ENCODE data around the gene SPATA20. TPM values are rescaled to one million over a fixed set of nuclear protein-coding genes. Genes with fewer than 3 reads are reported as not detected.

The SPATA20 gene
- 46.6 and 50.9 TPM in 2 replicates for total RNA-seq (2014; rRNA removed; shearing (Covaris generic))
- polyA plus RNA-seq (2015; cell fraction: cytosol; rRNA removed): 142 and 169 TPM in 2 replicates
- 1,813 and 2,737 TPM in 2 replicates for polyA plus RNA-seq (2015; cell fraction: nucleus; rRNA removed)

DNA sequence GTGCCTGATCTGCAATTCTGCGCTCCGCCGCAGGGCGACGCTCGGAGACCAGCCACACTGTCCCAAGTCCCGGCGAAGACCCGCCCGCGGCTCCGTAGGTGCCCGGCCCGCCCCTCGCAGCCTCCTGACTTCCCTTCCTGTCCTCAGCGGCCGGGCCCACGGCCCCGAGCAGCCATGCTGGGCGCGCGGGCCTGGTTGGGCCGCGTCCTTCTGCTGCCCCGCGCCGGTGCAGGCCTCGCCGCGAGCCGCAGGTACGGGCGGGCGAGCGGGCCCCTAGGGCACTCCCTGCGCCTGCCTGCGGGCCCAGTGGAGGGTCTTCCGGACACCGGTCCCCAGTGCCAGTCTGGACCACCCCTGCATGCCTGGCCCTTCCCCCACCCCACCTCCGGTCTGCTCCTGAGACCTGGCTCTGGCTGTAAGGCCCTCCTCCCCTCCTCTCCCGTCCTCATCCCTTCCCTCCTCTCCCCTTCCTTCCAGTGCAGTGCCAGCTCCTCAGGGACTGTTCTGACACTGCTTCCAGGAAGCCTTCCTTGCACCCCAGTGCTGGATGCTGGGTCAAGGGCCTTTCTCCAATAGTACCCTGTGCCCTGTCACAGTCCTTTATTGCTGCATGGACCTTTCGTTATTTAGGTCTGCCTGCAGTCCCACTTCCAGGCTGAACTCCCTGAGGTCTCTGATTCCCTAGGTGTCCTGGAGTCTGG, at the start of gene SPATA20:
Gene SPATA20, plus strand, starts transcription at position 140 of the 701 bp plus-strand sequence. Its CDS starts 35 bp downstream, at position 175.
- DNase-seq (ENCODE audit: low read depth, low spot score): peak; percentile 93
- in situ Hi-C loops (cut with HindIII; ENCODE audit: low pct_unique_long_range_greater_than_20kb, low sequenced_read_pairs): no loop called here

DNA sequence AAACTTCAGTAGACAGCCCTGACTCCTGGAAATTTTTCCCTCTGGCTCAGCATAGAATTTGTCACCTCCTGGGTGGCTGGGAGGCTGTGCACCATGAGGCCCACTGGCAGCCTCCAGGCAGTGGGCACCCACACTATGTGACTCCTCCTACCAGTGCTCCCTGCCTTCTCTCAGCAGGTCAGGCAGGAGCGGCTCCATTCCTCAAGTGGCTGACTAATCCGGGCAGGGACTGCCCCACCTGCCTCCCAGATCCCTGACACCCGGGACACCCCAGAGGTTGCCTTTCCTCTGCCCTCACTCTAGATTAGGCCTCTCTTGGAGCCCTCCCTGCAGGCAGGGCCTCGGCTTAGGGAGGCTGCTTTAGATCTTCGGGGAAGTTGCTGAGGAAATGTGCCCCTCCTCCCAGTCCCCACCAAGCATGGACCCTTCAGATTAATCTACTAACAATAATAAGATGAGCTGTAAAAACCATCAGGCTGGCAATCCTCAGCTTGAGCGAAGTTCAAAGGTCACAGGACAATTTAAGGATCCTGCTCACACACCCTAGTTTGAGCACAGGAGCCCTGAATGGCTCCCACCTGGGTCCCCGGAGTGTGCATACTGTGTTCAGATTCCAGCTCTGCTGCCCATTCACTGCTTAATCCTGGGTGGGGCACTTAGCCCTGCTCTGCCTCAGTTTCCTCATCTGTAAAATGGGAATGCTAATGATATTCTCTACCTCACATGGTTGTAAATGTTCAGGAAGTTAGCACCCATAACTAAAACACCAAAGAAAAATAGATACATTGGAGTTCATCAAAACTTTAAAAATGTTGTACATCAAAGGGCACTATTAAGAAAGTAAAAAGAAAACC, 48.7 kb upstream of the SPATA20 start:
- no peak for DNase-seq (ENCODE audit: low read depth, low spot score)
- in situ Hi-C loops (cut with HindIII; ENCODE audit: low pct_unique_long_range_greater_than_20kb, low sequenced_read_pairs): no loop called here

DNA sequence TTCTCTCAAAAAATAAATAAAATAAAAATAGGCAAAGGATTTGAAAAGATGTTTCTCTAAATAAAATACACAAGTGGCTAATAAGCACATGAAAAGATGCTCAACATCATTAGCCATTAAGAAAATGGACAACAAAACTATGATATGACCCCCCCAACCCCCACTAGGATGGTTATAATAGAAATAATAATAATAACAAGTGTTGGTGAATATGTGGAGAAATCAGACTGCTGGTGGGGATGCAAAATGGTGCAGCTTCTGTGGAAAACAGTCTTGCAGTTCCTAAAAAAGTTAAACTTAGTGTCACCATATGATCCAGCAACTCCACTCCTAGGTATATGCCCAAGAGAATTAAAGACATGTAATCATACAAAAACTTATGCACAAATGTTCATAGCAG, 47.7 kb upstream of the SPATA20 start:
- DNase-seq (ENCODE audit: low read depth, low spot score): no peak
- in situ Hi-C loops (cut with HindIII; ENCODE audit: low pct_unique_long_range_greater_than_20kb, low sequenced_read_pairs): no loop called here

DNA sequence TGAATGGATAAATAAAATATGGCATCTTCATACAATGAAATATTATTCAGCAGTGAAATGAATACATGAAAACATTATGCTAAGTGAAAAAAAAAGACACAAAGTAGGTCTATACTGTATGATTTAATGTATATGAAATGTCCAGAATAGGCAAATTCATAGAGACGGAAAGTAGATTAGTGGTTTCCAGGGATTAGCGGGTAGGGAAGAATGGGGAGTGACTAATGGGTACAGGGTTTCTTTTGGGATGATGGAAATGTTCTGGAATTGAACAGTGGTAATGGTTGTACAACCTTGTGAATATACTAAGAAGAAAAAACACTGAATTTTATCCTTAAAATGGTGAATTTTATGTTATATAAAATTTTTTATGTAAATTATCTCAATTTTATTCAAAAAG, 47.3 kb upstream of the SPATA20 start:
- DNase-seq (ENCODE audit: low read depth, low spot score): no peak
- in situ Hi-C loops (cut with HindIII; ENCODE audit: low pct_unique_long_range_greater_than_20kb, low sequenced_read_pairs): no loop called here

DNA sequence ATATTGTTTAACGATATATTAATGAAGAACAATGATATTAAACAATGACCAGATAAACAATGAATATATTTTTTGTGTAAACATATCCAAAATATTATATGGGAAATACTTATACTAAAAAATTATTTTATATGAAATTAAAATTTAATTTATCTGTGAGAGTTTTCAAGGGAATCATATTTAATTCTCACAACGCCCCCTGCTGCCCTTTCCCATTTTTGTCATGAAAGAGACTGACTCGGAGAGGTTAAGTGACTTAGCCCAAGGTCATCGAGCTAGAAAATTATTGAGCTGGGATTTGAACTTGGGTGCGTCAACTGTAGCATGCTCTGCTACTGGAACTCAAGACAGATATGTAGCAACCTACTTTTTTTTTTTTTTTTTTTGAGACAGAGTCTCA, 45.9 kb upstream of the SPATA20 start:
- in situ Hi-C loops (cut with HindIII; ENCODE audit: low pct_unique_long_range_greater_than_20kb, low sequenced_read_pairs): no loop called here
- DNase-seq (ENCODE audit: low read depth, low spot score): peak; percentile 66

DNA sequence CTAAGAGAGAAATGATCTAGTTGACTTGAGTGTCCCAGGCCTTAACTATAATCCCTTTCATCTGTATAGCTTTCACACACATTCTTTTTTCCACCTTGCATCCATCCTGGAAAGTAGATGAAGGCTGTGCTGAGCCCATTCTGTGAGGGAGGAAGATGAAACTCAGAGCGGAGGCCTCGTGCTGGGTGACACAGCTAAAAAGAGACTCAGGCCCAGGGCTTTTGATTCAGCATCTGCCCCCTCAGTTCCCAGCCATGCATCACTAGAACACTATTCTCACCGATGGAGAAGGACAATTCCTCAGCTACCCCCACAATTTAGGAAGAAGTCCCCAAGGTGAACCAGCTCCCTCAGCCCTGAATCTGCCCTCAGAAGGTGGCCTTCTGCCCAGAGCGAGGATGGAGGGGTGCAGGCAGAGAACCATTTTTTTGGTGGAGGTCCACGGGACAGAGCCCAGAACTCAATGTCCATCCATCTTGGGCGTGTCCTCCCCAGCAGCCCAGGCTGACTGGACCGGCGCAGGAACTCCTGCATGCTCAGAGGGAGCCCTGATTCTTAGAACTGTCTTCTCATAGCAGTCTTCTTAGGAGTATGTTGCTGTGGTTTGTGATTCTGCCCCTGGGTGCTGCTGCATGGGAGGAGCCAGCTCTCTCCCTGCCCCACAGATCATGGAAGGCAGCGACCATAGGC, 44.5 kb upstream of the SPATA20 start:
- no peak for DNase-seq (ENCODE audit: low read depth, low spot score)
- in situ Hi-C loops (cut with HindIII; ENCODE audit: low pct_unique_long_range_greater_than_20kb, low sequenced_read_pairs): no loop called here

DNA sequence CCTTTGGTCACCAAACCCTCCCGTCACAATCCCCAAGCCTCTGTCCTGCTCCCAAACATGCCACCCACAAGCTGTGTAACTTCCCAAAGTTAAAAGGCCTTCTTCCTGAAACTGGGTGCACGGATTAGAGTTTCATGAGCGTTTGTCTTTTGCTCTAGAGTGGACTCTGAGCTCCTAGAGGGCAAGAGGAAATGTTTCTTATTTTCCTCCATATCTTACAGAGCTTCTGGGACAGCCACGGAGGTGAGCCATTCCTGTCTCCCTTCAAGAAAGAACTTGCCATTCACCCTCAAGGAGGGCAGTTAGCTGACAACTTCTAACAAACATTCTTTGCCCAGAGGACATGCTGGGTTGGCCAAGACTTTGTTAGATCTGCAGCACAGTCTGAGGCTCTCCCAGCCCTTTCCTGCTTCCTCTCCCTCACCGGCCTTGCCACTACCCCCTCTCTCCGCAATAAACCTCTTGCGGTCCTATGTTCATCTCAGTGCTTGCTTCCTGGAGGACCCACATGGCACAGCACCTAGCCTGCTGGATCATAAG, 41.3 kb upstream of the SPATA20 start:
- DNase-seq (ENCODE audit: low read depth, low spot score): no peak
- in situ Hi-C loops (cut with HindIII; ENCODE audit: low pct_unique_long_range_greater_than_20kb, low sequenced_read_pairs): no loop called here

DNA sequence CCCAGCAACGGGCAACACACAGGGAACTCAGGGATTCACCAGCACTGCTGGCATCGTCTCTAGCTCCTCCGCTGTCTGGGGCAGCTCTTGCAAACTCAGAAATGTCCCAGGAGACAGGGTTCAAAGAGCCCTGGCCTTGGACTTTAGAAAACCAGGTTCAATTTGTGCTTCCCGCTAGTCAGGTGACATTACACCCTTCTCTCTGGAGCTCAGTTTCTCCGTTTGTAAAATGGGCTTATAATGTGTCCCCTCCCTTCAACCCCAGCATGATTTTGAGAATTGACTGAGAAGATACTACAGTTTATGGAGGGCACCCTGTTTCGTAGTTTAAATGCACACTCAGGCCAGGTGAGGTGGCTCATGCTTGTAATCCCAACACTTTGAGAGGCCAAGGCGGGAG, 40.7 kb upstream of the SPATA20 start:
- in situ Hi-C loops (cut with HindIII; ENCODE audit: low pct_unique_long_range_greater_than_20kb, low sequenced_read_pairs): no loop called here
- no peak for DNase-seq (ENCODE audit: low read depth, low spot score)

DNA sequence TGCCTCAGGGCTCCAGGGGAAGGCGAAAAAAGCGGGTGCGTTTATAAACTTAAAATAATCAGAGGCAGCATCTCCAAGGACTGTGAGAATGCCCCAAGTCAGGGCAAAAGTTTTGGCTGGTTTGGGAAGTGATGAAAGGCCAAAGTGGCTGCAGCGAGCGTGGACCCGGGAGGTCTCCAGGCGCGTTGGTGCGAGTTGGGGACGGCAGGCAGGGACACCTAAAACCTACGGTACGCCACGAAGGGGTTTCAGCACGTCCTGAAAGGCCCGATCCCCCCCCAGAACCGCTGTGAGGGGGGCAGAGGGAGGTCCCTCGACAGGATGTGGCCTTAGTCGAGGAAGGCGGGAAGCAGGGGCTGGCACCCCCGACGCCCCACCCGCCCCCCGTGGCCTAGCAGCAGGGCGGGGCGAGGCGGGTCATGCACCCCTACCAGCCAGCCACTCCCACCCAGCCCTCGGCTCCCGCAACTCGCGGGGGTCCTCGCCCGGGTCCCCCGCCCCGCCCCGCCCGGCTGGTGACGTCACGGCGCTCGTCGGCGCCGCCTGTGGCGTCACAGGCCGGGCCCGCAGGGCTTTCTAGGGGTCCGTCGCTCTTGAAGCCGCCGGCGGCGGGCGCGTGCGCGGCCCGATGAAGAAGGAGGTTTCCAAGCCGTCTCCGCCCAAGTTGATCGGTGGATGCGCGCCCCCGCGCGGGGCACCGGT, 39.0 kb upstream of the SPATA20 start, which contains the start of gene MYCBPAP:
Gene MYCBPAP, plus strand, starts transcription at position 569 of the 702 bp plus-strand sequence. CDS start 236 bp downstream, outside the sequence.
- in situ Hi-C loops (cut with HindIII; ENCODE audit: low pct_unique_long_range_greater_than_20kb, low sequenced_read_pairs): no loop called here
- peak; percentile 62 for DNase-seq (ENCODE audit: low read depth, low spot score)

DNA sequence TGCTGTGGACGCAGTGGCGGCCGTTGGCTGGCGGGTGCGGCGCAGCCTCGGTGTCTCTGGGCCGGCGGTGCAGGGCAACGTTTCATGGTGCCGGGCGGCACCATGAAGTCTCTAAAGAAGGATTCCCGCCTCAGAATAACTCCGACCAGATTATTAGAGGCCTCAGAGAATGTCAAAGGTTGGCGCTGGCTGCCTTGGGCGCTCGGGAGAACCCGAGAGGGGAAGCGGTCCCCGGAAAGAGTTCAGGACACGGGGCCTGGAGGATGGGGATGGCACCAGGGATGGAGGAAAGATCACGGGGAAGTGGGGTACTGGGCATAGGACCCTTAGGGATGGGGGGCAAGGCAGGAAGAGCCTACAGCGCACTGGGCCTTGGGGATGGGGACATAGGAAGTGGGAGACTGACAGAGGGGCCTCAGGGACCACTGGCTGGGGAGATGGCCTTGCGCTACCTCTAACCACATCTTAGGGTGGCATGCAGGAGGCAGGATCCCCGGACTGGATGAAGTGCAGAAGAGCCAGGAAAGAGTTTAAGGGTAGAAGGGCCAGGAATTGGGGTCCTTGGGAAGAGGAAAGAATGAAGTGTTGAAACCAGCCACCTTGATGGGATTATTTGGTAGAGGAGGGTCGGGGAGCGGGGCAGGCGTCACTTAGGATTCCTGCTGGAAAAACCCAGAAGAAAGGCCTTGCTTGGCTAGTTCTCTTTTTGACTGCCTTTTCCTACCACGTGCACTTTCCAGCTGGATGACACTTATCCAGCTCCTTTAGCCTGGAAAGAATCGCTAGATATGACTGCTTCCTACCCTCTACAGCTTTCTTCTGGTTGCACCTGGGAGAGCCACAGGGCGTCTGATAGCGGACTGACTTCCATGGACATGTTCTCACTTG, 38.2 kb upstream of the SPATA20 start:
- DNase-seq (ENCODE audit: low read depth, low spot score): no peak
- in situ Hi-C loops (cut with HindIII; ENCODE audit: low pct_unique_long_range_greater_than_20kb, low sequenced_read_pairs): no loop called here

DNA sequence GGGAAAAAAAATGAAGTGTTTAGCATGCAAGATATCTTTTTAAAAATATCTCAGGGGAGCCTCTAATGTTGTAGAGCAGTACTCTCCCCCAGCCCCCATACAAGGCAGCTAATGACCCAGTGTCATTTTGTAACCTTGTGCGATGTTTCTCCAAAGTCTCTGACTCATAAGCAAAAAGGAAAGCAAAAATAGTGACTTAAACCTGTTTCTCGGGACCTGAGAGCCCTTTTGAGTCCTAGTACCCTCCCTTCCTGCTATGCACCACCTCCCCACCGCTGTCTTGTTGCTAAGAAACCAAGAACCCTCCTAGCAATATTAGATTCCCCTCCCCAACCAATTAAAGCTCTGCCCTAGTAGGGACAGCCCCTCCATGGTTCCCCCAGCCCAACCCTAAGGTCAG, 35.9 kb upstream of the SPATA20 start:
- in situ Hi-C loops (cut with HindIII; ENCODE audit: low pct_unique_long_range_greater_than_20kb, low sequenced_read_pairs): no loop called here
- no peak for DNase-seq (ENCODE audit: low read depth, low spot score)

DNA sequence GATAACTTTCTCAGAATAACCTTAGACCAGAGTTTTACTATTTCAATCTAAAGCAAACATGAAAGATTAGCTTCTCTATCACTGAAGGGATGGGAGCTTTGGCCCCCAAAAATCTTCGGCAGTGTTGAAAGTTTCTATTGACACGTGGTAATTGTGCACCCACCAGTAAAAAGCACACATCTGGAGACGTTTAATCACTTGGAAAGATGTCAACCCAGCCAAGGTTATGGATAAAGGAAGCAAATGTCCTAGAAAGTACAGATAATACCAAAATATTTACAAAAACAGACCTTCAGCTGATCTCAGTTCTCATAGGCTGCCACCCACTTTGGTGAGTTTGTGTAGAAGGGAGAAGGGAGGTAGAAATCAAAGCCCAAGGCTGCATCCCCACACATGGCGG, 33.5 kb upstream of the SPATA20 start:
- in situ Hi-C loops (cut with HindIII; ENCODE audit: low pct_unique_long_range_greater_than_20kb, low sequenced_read_pairs): no loop called here

DNA sequence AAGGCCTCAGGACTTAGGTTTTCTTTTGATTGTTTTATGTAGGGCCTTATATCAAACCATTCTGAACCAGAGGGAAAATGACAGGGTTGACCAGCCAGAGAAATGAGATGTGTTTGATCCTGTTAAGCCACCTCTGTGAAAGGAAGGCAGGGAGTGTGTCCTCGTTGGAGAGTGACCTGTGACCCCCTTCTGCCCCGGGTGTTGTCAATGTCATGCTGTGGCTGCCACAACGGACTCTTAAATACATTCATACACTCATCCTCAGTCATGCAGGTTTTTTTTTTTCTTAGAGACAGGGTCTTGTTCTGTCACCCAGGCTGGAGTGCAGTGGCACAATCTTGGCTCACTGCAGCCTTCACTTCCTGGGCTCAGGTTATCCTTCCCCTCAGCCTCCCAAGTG, 32.6 kb upstream of the SPATA20 start:
- in situ Hi-C loops (cut with HindIII; ENCODE audit: low pct_unique_long_range_greater_than_20kb, low sequenced_read_pairs): no loop called here

More for the DNA sequence above, 33.5 kb upstream of the SPATA20 start:
- DNase-seq (ENCODE audit: low read depth, low spot score): no peak

DNA sequence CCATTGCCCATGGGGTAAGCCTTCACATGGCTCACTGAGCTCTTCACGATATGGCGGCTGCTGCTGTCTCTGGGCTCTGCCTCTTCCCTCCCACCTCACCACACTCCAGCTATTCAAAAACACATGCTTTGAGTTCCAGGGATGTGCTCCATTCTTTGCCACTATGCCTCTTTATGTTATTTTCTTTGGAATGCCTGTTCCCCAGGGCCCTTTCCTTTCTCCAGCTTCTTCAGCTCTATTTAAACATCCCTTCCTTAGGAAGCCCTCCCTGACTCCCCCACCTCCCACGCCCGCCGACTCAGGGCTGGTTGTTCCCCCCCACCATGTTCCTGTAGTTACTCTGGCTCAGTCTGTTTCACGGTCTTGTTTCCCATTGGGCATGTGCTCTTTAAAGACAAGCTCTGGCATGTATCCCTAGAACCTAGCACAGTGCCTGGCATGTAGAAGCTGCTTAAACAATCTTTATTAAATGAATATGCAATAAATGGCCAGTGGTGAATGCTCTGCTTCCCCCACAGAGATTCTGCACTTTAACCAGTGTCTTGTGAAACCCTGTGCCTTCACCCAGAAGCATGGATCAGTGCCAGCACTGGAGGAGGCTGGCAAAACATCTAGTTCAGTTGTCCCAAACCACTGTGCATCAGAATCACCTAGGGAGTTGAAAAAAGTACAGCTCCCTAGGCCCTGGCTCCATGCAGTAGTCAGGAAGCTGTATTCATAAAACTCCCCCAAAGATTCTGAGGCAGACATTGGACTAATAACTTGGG, 31.9 kb upstream of the SPATA20 start:
- in situ Hi-C loops (cut with HindIII; ENCODE audit: low pct_unique_long_range_greater_than_20kb, low sequenced_read_pairs): no loop called here
- DNase-seq (ENCODE audit: low read depth, low spot score): no peak

More for the DNA sequence above, 32.6 kb upstream of the SPATA20 start:
- no peak for DNase-seq (ENCODE audit: low read depth, low spot score)

DNA sequence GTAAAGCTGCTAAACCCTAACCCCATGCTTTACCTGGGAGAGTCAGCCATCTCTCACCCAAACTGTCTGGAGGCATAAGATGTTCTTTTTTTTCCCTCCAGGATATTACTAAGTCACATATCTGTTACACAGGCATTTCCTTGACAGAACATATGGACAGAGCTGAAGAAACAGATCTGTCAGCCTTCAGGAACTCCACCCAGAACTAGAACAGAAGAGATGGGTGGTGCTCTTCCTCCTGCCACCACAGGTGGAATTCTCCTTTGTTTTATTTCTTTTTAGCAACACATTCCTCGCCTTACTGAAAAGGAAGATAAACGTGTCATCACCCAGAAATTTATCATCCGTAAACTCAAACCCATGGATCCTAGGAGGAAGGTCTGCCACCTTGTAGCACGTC, 30.0 kb upstream of the SPATA20 start:
- no peak for DNase-seq (ENCODE audit: low read depth, low spot score)
- in situ Hi-C loops (cut with HindIII; ENCODE audit: low pct_unique_long_range_greater_than_20kb, low sequenced_read_pairs): no loop called here
